ENCODE measurements around the gene HOXB3.

- TF ChIP-seq CTCF (IDR thresholded peaks at IDR 0.05) (peak in 1 of 6 experiments; percentile 10), POLR2A (IDR thresholded peaks at IDR 0.05) (peak; percentile 73 to 82)
Observed at GRCh38 chr17:48610282-48611211, 20.5 kb upstream of the HOXB3 start, which contains the start of gene HOXB7.

Measured in Peyer's patch (tissue), 4 donors.